NCI-H526 (cell line): ENCODE results near the gene MAPK8.

ENCODE experiments used
- DNase-seq, 2 experiments: peaks; one replicate each; lab custom pipeline; 2025; lab: John Stamatoyannopoulos, UW

Gene MAPK8

GRCh38 chr10:48292616-48293015 lies 13.9 kb upstream of the MAPK8 start:
- DNase-seq = no peak

GRCh38 chr10:48294431-48294830 lies 12.0 kb upstream of the MAPK8 start:
- no peak for DNase-seq

- no peak for DNase-seq
Observed at GRCh38 chr10:48296576-48297098, 9.8 kb upstream of the MAPK8 start.

- DNase-seq = no peak
Observed at GRCh38 chr10:48299066-48299465, 7.4 kb upstream of the MAPK8 start.

GRCh38 chr10:48299692-48300091 lies 6.8 kb upstream of the MAPK8 start:
- DNase-seq = no peak

- no peak for DNase-seq
Observed at GRCh38 chr10:48300556-48300955, 5.9 kb upstream of the MAPK8 start.

GRCh38 chr10:48302515-48303476 lies 3.7 kb upstream of the MAPK8 start:
- no peak for DNase-seq

- DNase-seq = no peak
Observed at GRCh38 chr10:48305905-48306264, 592 bp upstream of the MAPK8 start.

GRCh38 chr10:48306870-48307710 lies 613 bp downstream of the MAPK8 start:
- DNase-seq = peak; percentile 29 to 71

GRCh38 chr10:48307711-48308018 lies 1.2 kb downstream of the MAPK8 start:
- no peak for DNase-seq

GRCh38 chr10:48309711-48310226 lies 3.3 kb downstream of the MAPK8 start:
- DNase-seq = peak in 1 of 2 experiments; percentile 8

- DNase-seq = no peak
Observed at GRCh38 chr10:48314107-48314506, 7.6 kb downstream of the MAPK8 start.

- DNase-seq = no peak
Observed at GRCh38 chr10:48316236-48316635, 9.8 kb downstream of the MAPK8 start.

- DNase-seq = no peak
Observed at GRCh38 chr10:48317321-48317990, 11.0 kb downstream of the MAPK8 start.

- no peak for DNase-seq
Observed at GRCh38 chr10:48322017-48322416, 15.5 kb downstream of the MAPK8 start.

- no peak for DNase-seq
Observed at GRCh38 chr10:48324580-48324979, 18.1 kb downstream of the MAPK8 start.

- no peak for DNase-seq
Observed at GRCh38 chr10:48330269-48330668, 23.8 kb downstream of the MAPK8 start.

- DNase-seq = no peak
Observed at GRCh38 chr10:48331436-48331835, 25.0 kb downstream of the MAPK8 start.

- DNase-seq = no peak
Observed at GRCh38 chr10:48332166-48332870, 25.8 kb downstream of the MAPK8 start.

GRCh38 chr10:48332871-48333216 lies 26.4 kb downstream of the MAPK8 start:
- DNase-seq = no peak

GRCh38 chr10:48333856-48334255 lies 27.4 kb downstream of the MAPK8 start:
- DNase-seq = no peak

- no peak for DNase-seq
Observed at GRCh38 chr10:48335788-48336187, 29.3 kb downstream of the MAPK8 start.
